ENCODE measurements around the gene UTS2.

The UTS2 gene

DNA sequence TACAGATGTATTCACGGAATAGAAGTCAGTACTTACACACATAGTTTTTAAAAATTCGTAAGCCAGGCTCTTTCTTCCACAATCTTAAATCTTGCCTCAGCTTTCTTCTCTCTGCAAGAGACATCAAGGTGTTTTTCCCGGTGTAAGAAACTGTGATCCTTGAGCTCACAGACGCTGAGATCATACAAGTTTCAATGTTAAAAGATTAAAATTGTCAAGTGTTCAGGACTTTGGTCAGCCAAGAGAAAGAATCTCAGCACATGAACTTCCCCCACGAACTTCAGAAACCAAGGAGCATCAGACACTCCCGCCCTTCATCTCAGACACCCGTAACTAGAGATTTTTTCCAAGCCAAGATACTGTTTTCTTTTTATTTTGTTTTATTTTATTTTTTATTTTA, 6.2 kb downstream of the UTS2 start:
- no peak for TF ChIP-seq EGR1 (IDR thresholded peaks at IDR 0.05)
- no peak for TF ChIP-seq CEBPB (IDR thresholded peaks at IDR 0.05)
- no peak for TF ChIP-seq ZBTB7A (IDR thresholded peaks at IDR 0.05; ENCODE audit: low read depth)
- TF ChIP-seq TEAD4 (IDR thresholded peaks at IDR 0.05), result no peak
- TF ChIP-seq, protein P1, sequence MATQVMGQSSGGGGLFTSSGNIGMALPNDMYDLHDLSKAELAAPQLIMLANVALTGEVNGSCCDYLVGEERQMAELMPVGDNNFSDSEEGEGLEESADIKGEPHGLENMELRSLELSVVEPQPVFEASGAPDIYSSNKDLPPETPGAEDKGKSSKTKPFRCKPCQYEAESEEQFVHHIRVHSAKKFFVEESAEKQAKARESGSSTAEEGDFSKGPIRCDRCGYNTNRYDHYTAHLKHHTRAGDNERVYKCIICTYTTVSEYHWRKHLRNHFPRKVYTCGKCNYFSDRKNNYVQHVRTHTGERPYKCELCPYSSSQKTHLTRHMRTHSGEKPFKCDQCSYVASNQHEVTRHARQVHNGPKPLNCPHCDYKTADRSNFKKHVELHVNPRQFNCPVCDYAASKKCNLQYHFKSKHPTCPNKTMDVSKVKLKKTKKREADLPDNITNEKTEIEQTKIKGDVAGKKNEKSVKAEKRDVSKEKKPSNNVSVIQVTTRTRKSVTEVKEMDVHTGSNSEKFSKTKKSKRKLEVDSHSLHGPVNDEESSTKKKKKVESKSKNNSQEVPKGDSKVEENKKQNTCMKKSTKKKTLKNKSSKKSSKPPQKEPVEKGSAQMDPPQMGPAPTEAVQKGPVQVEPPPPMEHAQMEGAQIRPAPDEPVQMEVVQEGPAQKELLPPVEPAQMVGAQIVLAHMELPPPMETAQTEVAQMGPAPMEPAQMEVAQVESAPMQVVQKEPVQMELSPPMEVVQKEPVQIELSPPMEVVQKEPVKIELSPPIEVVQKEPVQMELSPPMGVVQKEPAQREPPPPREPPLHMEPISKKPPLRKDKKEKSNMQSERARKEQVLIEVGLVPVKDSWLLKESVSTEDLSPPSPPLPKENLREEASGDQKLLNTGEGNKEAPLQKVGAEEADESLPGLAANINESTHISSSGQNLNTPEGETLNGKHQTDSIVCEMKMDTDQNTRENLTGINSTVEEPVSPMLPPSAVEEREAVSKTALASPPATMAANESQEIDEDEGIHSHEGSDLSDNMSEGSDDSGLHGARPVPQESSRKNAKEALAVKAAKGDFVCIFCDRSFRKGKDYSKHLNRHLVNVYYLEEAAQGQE (IDR thresholded peaks at IDR 0.05; ENCODE audit: low read depth), result no peak
- TF ChIP-seq, protein P2, sequence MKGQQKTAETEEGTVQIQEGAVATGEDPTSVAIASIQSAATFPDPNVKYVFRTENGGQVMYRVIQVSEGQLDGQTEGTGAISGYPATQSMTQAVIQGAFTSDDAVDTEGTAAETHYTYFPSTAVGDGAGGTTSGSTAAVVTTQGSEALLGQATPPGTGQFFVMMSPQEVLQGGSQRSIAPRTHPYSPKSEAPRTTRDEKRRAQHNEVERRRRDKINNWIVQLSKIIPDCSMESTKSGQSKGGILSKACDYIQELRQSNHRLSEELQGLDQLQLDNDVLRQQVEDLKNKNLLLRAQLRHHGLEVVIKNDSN (IDR thresholded peaks at IDR 0.05), result no peak
- no peak for TF ChIP-seq TCF12 (IDR thresholded peaks at IDR 0.05; ENCODE audit: low read depth)
- no peak for TF ChIP-seq RAD21 (IDR thresholded peaks at IDR 0.05; ENCODE audit: low read depth)
- no peak for TF ChIP-seq FOXM1 (IDR thresholded peaks at IDR 0.05; ENCODE audit: borderline replicate concordance, low read depth)
- TF ChIP-seq CREB1 (IDR thresholded peaks at IDR 0.05; ENCODE audit: low read depth), result no peak

DNA sequence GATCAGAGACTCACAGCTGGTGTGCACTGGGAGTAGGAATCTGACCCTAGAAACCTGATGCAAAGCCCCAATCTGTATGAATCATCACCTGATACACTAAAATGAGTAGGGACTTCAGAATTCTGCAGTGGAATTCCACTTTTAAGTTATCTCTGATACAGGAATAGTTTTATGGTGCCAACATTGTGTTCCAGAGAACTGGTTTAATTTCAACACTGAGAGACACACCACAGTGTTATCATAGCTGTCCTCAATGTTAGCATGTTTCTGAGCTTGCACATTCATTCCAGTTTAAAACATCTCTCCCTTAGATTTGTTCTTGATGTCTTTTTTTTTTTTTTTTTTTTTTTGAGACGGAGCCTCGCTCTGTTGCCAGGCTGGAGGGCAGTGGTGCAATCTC, 7.1 kb downstream of the UTS2 start:
- TF ChIP-seq CREB1 (IDR thresholded peaks at IDR 0.05; ENCODE audit: low read depth) (no peak), FOXM1 (IDR thresholded peaks at IDR 0.05; ENCODE audit: borderline replicate concordance, low read depth) (no peak), TAF1 (IDR thresholded peaks at IDR 0.05; ENCODE audit: low read depth) (no peak), CEBPB (IDR thresholded peaks at IDR 0.05) (no peak), EP300 (IDR thresholded peaks at IDR 0.05; ENCODE audit: borderline replicate concordance) (no peak), RAD21 (IDR thresholded peaks at IDR 0.05; ENCODE audit: low read depth) (no peak), TEAD4 (IDR thresholded peaks at IDR 0.05) (no peak), NFIC (IDR thresholded peaks at IDR 0.05) (no peak), EGR1 (IDR thresholded peaks at IDR 0.05) (no peak), ZBTB7A (IDR thresholded peaks at IDR 0.05; ENCODE audit: low read depth) (no peak), YY1 (IDR thresholded peaks at IDR 0.05; ENCODE audit: low read depth) (no peak)
- TF ChIP-seq, protein P2 (IDR thresholded peaks at IDR 0.05), result no peak
- TF ChIP-seq, protein P3, sequence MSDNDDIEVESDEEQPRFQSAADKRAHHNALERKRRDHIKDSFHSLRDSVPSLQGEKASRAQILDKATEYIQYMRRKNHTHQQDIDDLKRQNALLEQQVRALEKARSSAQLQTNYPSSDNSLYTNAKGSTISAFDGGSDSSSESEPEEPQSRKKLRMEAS (IDR thresholded peaks at IDR 0.05), result no peak
- TF ChIP-seq, protein P1 (IDR thresholded peaks at IDR 0.05; ENCODE audit: low read depth), result no peak

DNA sequence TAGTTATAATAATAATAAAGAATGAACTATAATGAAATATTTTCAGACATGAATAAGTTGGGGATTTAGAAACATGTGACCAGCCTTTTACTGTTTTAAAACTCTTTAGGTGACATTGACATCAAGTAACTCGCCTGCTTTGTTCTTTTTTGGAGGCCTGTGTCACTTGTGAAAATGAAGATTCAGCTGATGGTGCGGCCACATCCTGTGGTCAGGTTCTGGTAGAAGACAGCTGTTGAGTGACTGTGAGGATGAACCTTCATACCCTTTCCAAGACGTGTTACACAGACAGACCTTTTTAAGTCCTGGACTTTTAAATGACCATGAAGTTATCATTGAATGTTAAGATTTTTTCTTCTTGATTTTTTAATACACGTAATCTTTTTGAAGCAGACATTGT, 10.3 kb downstream of the UTS2 start:
- TF ChIP-seq, protein P2 (IDR thresholded peaks at IDR 0.05), result no peak
- TF ChIP-seq TEAD4 (IDR thresholded peaks at IDR 0.05) (no peak), FOXM1 (IDR thresholded peaks at IDR 0.05; ENCODE audit: borderline replicate concordance, low read depth) (no peak), TAF1 (IDR thresholded peaks at IDR 0.05; ENCODE audit: low read depth) (no peak), EP300 (IDR thresholded peaks at IDR 0.05; ENCODE audit: borderline replicate concordance) (no peak)

DNA sequence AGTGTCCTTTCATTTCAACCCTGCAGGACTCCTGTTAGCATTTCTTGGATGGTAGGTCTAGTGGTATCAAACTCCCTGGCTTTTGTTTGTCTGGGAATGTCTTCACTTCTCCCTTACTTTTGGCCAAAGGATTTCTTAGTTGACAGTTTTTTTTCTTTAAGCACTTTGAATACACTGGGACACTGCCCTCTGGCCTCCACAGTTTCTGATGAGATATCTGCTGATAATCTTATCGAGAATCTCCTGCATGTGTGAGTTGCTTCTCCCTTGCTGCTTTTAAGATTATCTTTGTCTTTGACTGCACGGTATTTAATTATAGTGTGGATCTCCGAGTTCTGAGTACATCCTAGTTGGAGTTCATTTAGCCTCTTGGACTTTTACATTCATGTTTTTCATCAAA, 13.3 kb downstream of the UTS2 start:
- TF ChIP-seq YY1 (IDR thresholded peaks at IDR 0.05; ENCODE audit: low read depth), result no peak
- TF ChIP-seq TCF12 (IDR thresholded peaks at IDR 0.05; ENCODE audit: low read depth), result no peak
- no peak for TF ChIP-seq CREB1 (IDR thresholded peaks at IDR 0.05; ENCODE audit: low read depth)
- no peak for TF ChIP-seq EP300 (IDR thresholded peaks at IDR 0.05; ENCODE audit: borderline replicate concordance)
- TF ChIP-seq, protein P2 (IDR thresholded peaks at IDR 0.05), result no peak
- TF ChIP-seq, protein P1 (IDR thresholded peaks at IDR 0.05; ENCODE audit: low read depth), result no peak
- no peak for TF ChIP-seq ZBTB7A (IDR thresholded peaks at IDR 0.05; ENCODE audit: low read depth)
- no peak for TF ChIP-seq RAD21 (IDR thresholded peaks at IDR 0.05; ENCODE audit: low read depth)
- TF ChIP-seq EGR1 (IDR thresholded peaks at IDR 0.05), result no peak
- TF ChIP-seq CEBPB (IDR thresholded peaks at IDR 0.05), result no peak
- TF ChIP-seq, protein P3 (IDR thresholded peaks at IDR 0.05), result no peak
- TF ChIP-seq FOXM1 (IDR thresholded peaks at IDR 0.05; ENCODE audit: borderline replicate concordance, low read depth), result no peak
- no peak for TF ChIP-seq TEAD4 (IDR thresholded peaks at IDR 0.05)
- TF ChIP-seq TAF1 (IDR thresholded peaks at IDR 0.05; ENCODE audit: low read depth), result no peak
- TF ChIP-seq NFIC (IDR thresholded peaks at IDR 0.05), result no peak
